ENCODE results near the gene ITM2A. TPM values are rescaled to one million over a fixed set of nuclear protein-coding genes. Genes with fewer than 3 reads are reported as not detected.

ITM2A gene
- polyA plus RNA-seq, 2 of the 4 experiments (the other 2 are of a cell fraction) = 0.13 to 0.68 TPM

GRCh38 chrX:79412972-79413371 lies 45.8 kb upstream of the ITM2A start:
- FAIRE-seq (no peak), DNase-seq (ENCODE audit: low read depth in 1 of 2, low spot score in 1 of 2) (peak in 1 of 2 experiments; percentile 29), ATAC-seq (no peak)
- TF ChIP-seq RAD21 (conservative IDR thresholded peaks at IDR 0.05 in 1 of 2, IDR thresholded peaks at IDR 0.05 in 1 of 2) (peak; percentile 29 to 40; a peak in 3 of 5 replicates), SMC3 (IDR thresholded peaks at IDR 0.05) (0 out of 3 replicates have a peak, but pooled peaks have one; percentile 28), CHD4 (IDR thresholded peaks at IDR 0.05; ENCODE audit: borderline replicate concordance) (no peak)
- TF ChIP-seq, protein P1, sequence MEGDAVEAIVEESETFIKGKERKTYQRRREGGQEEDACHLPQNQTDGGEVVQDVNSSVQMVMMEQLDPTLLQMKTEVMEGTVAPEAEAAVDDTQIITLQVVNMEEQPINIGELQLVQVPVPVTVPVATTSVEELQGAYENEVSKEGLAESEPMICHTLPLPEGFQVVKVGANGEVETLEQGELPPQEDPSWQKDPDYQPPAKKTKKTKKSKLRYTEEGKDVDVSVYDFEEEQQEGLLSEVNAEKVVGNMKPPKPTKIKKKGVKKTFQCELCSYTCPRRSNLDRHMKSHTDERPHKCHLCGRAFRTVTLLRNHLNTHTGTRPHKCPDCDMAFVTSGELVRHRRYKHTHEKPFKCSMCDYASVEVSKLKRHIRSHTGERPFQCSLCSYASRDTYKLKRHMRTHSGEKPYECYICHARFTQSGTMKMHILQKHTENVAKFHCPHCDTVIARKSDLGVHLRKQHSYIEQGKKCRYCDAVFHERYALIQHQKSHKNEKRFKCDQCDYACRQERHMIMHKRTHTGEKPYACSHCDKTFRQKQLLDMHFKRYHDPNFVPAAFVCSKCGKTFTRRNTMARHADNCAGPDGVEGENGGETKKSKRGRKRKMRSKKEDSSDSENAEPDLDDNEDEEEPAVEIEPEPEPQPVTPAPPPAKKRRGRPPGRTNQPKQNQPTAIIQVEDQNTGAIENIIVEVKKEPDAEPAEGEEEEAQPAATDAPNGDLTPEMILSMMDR (IDR thresholded peaks at IDR 0.05) = peak; percentile 34; the same call in 2 of the 3 replicates
- POLR2A ChIA-PET = no interaction called here
- H3K27ac ChIP-seq = no peak overlapping the region
- H3K4me1 ChIP-seq = no peaks in the 10 kb centered on the region
- H3K9me3 ChIP-seq = no peaks in the 10 kb centered on the region
- peak overlapping the region; percentile 65 for H3K4me2 ChIP-seq
- peak overlapping the region; percentile 30; the same call in 1 of the 3 replicates for H3K4me3 ChIP-seq
- CTCF ChIA-PET = interaction anchor here (0.8 to 1.5 kb wide), 2 partner anchors 9 to 858 kb away, joined by 3 to 6 read pairs; no protein-coding TSS in a partner anchor
- WGBS (ENCODE audit: missing lambda C conversion rate) = 2% methylated on average over 6 of the region's 6 CpGs

DNA sequence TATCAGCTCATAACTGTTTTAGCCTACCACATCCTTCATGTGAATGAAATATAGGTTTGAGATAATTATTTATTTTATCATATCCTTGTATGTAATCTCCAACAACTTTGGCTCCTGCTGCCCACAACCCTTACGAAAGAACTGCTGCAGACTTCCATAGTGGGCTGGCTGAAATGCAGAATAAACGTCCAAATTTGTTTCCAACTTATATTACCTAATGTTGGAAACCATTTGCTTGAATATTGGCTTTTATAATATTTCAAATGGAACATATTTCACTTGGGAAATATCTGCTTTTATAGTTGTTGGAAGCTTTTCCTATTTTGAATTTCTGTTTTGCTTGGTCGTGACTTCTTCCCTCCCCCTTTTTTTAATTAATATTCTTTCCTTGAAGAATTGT lies 45.0 kb upstream of the ITM2A start:
- ChIA-PET POLR2A (no interaction called here), CTCF (interaction anchor here (1.5 kb wide), 1 partner anchor 8 kb away, joined by 6 read pairs; no protein-coding TSS in a partner anchor)
- no peaks in the 10 kb centered on the region for H3K9me3 ChIP-seq
- H3K4me1 ChIP-seq = no peaks in the 10 kb centered on the region
- no peak overlapping the region for H3K4me2 ChIP-seq
- 13% methylated on average over 3 of the region's 3 CpGs for WGBS (ENCODE audit: missing lambda C conversion rate)
- no peak for ATAC-seq
- no peak overlapping the region for H3K4me3 ChIP-seq
- TF ChIP-seq MAX (IDR thresholded peaks at IDR 0.05) (no peak), KDM1A (IDR thresholded peaks at IDR 0.05; ENCODE audit: low read depth) (no peak), HOXB5 (CRISPR knock-in tag; IDR thresholded peaks at IDR 0.05) (no peak), EP300 (IDR thresholded peaks at IDR 0.05) (no peak), CBX2 (IDR thresholded peaks at IDR 0.05; ENCODE audit: borderline replicate concordance, low read depth) (no peak)
- TF ChIP-seq, protein P2, sequence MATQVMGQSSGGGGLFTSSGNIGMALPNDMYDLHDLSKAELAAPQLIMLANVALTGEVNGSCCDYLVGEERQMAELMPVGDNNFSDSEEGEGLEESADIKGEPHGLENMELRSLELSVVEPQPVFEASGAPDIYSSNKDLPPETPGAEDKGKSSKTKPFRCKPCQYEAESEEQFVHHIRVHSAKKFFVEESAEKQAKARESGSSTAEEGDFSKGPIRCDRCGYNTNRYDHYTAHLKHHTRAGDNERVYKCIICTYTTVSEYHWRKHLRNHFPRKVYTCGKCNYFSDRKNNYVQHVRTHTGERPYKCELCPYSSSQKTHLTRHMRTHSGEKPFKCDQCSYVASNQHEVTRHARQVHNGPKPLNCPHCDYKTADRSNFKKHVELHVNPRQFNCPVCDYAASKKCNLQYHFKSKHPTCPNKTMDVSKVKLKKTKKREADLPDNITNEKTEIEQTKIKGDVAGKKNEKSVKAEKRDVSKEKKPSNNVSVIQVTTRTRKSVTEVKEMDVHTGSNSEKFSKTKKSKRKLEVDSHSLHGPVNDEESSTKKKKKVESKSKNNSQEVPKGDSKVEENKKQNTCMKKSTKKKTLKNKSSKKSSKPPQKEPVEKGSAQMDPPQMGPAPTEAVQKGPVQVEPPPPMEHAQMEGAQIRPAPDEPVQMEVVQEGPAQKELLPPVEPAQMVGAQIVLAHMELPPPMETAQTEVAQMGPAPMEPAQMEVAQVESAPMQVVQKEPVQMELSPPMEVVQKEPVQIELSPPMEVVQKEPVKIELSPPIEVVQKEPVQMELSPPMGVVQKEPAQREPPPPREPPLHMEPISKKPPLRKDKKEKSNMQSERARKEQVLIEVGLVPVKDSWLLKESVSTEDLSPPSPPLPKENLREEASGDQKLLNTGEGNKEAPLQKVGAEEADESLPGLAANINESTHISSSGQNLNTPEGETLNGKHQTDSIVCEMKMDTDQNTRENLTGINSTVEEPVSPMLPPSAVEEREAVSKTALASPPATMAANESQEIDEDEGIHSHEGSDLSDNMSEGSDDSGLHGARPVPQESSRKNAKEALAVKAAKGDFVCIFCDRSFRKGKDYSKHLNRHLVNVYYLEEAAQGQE (IDR thresholded peaks at IDR 0.05) = no peak
- no peak for DNase-seq (ENCODE audit: low read depth in 1 of 2, low spot score in 1 of 2)
- FAIRE-seq = no peak
- no peak overlapping the region for H3K27ac ChIP-seq

DNA sequence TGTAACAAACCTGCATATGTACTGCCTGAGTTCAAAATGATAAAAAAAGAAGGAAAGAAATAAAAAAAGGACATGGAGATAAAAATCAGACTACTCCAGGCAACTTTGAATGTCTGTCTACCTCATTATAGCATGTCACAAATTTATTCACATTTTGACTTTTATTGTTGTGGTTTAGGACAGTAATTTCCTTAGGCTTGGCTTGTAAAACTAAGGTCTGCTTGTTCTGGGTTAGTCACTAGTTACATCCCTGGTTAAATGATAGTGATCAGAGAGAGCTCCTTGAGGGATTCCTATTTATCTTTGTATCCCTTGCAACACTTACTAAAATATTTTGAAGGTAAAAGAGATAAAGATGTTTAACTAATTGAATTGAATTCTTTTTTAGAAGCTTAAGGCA lies 42.5 kb upstream of the ITM2A start:
- FAIRE-seq (no peak), DNase-seq (ENCODE audit: low read depth in 1 of 2, low spot score in 1 of 2) (no peak), ATAC-seq (no peak)
- H3K4me2 ChIP-seq = no peak overlapping the region
- H3K27ac ChIP-seq = no peak overlapping the region
- H3K4me1 ChIP-seq = no peaks in the 10 kb centered on the region
- no peaks in the 10 kb centered on the region for H3K9me3 ChIP-seq
- ChIA-PET POLR2A (no interaction called here), CTCF (no interaction called here)
- no peak overlapping the region for H3K4me3 ChIP-seq
- TF ChIP-seq MAX (IDR thresholded peaks at IDR 0.05) (no peak), CHD4 (IDR thresholded peaks at IDR 0.05; ENCODE audit: borderline replicate concordance) (no peak), JUN (IDR thresholded peaks at IDR 0.05) (no peak), FOSL2 (IDR thresholded peaks at IDR 0.05) (no peak), FOSL2 (CRISPR knock-in tag; IDR thresholded peaks at IDR 0.05) (no peak)
- TF ChIP-seq, protein P2 (IDR thresholded peaks at IDR 0.05) = no peak

Data from A549 (cell line).